HG02759 (cell line): ENCODE results near the gene KSR2.
"Not testable (repeated sequence)": the region's sequence is repeated elsewhere in the genome, so short reads cannot be mapped to it uniquely, and the experiment has no call there.

Experiments used
- ATAC-seq: cut with Tn5 transposase; IDR thresholded peaks from one replicate; pipeline ENCODE4 v1.9.1; 2021; ENCODE audit warnings: mild to moderate bottlenecking, moderate library complexity; ENCODE audit not compliant: unreplicated experiment

Gene KSR2

GRCh38 chr12:117968826-117969659 lies at the start of gene KSR2:
Gene KSR2, minus strand, starts transcription at chr12:117968990. Its CDS starts 735 bp downstream, at chr12:117968255.
- ATAC-seq: peak; percentile 71

DNA sequence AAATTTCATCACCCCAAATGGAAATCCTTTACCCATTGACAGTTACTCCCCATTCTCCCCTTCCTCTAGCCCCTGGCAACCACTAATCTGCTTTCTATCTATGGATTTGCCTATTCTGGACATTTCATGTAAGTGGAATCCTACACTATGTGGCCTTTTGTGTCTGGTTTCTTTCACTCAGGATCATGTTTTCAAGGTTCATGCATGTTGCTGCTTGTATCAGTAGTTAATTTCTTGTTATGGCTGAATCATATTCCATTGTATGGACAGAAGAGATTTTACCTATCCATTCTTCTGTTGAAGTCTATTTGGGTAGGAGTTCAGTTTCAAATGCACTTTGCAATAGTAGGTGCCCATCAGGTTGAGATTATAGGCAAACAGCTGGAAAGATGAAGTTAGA lies 49.1 kb upstream of the KSR2 start:
- no peak for ATAC-seq

DNA sequence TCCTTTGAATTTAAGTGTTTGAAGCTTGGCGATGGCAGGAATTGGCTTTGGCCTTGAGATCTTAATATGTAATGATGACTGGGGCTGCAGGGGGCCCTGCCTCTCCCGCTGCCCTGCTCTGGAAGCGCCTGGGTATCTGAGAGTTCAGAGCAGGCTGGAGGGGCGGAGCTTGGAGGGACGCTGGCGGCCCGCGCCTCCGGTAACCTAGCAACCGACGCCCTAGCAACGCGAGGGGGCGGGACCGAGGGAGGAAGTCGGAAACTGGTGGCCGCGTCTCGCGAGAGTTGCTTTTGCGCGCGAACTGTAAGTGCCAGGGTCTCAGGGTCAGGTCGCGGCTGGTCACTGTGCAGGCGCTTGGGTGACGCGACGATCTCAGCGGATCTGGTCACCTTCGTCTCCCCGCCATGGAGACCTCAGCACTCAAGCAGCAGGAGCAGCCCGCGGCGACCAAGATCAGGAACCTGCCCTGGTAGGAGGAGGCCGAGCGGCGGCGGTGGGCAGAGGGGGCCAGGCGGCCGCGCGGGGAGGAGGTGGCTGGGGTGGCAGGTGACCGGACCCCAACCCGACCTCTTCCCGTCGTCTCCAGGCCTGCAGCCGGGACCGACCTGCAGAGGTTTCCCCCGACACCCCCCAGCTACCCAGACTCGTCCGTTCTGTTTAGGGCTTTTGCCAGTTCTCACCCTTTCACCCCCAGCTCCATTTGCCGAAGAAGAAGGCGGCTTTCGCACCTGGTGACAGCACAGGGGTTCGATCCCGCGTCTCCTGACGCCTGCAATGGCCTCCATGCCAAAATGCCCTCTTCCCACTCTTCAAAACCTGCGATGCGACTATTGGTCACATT lies 47.9 kb upstream of the KSR2 start, which contains the start of gene RFC5:
Gene RFC5, plus strand, starts transcription at position 280 of the 841 bp plus-strand sequence. Its CDS starts 125 bp downstream, at position 405.
- peak; percentile 97 for ATAC-seq

DNA sequence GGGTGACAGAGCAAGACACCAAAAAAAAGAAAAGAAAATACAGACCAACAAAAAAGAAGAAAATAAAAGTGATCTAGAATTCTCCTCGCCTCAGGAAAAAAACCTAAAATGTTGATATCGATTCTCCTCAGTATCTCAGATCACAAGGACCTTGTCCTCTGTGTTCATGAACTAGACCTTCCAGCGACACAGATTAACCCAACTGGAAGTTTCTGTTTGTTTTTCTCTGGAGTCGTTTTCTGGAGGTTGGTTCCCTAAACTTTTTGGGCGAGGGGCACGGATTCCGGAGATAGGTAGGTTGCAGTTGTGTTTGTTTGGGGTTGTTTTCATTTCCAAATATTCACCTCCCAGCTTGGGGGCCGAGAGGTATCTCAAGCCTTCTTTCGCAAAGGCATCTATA lies 47.2 kb upstream of the KSR2 start:
- no peak for ATAC-seq

DNA sequence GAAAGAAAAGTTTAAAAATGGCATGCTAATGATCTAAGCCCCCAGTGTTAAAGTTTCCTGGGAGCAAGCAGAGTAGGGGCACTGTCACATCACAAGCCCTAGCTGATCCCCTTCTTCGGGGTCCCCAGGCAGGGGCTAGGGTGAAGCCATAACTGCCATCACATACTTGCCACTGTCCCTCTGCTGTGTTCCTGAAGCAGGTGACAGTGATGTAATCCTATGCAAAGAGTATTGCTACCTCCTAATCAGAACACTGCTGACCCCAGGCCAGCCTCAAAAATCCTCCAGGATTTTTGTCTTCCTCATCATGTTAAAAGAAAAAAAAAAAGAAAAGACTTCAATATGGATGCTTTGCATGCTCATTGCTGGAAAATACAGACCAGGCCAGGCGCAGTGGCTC lies 46.5 kb upstream of the KSR2 start:
- ATAC-seq: no peak

DNA sequence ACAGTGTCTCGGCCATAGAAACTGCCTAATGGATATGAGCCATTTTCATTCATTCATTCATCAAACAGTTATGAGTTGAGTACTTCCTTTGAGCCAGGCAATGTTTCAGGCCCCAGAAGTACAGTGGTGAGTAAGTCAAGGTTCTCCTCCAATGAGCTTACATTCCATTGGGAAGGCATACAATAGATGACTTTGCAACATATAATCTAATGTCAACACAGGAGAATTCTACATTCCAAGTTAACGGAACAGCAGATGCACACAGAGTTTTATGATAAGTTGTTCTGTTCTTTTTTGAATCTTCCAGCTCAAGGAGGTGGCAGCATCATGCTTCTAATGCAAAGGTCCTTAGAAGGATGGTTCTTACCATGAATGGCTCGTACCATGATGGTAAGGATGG lies 44.5 kb upstream of the KSR2 start:
- ATAC-seq: no peak

DNA sequence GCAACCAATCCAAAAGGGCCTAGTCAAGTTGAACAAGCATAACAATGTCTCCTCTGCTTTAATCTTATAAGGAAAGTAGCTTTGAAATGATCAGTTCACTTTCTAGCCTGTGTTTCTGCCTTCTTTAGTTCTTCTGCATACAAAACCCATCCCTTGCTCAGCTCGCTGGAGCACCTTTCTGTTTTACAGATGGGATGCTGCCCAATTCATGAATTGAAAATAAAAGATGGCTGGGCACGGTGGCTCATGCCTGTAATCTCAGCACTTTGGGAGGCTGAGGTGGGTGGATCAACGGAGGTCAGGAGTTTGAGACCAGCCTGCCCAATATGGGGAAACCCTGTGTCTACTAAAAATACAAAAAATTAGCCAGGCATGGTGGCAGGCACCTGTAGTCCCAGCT lies 43.2 kb upstream of the KSR2 start:
- ATAC-seq: no peak

DNA sequence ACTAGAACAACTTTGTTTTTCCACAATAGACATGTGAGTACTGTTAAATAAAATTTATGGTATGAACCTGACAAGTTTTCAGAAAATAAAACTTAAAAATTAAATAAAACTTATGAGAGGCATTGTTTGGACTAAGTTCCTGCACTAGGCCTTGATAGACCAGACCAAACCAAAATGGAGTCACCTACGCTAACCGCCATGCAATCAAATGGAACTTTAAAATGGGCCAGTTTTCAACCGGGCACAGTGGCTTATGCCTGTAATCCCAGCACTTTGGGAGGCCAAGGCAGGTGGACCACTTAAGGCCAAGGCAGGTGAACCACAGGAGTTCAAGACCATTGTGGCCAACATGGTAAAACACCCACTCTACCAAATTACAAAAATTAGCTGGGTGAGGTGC lies 42.6 kb upstream of the KSR2 start:
- no peak for ATAC-seq

DNA sequence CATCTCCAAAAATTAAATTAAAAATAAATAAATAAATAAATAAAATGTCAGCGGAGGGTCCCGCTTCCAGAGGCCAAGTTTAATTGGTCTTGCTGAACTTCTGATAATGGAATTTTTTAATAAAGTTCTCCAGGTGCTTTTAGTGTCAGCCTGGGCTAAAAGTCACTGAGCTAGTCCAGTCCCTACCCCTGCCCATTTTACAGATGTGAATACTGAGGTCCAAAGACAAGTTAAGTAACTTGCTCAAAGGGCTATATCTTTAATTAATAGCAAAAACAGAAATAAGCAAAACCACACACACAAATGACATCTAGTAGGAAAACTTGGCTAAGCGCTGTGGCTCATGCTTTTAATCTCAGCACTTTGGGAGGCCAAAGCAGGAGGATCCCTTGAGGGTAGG lies 42.1 kb upstream of the KSR2 start:
- ATAC-seq: no peak

- ATAC-seq: not testable (repeated sequence)
Measured at GRCh38 chr12:117999806-118000205, 31.0 kb upstream of the KSR2 start.

DNA sequence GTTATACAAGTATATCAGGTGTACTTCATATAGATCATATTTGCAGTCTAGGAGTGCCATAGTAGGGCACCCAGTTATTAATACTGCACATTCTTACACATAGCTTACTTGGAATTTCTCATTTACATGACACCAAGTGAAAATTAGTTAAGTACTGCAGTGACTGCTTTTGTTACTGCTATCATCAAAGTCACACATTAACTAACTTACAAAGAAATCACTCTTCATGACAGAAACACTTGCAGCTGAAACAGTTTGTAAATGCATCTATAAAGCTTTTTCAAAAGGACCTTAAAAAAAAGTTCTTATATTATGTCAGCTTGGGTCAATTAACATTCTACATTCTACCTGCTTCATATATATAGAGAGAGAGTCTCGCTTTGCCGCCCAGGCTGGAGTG lies 29.9 kb upstream of the KSR2 start:
- no peak for ATAC-seq

GRCh38 chr12:117994551-117995438 lies 26.0 kb upstream of the KSR2 start:
- no peak for ATAC-seq

- ATAC-seq: no peak
Measured at GRCh38 chr12:117986705-117987469, 18.1 kb upstream of the KSR2 start.

GRCh38 chr12:117985182-117985581 lies 16.4 kb upstream of the KSR2 start:
- ATAC-seq: no peak

DNA sequence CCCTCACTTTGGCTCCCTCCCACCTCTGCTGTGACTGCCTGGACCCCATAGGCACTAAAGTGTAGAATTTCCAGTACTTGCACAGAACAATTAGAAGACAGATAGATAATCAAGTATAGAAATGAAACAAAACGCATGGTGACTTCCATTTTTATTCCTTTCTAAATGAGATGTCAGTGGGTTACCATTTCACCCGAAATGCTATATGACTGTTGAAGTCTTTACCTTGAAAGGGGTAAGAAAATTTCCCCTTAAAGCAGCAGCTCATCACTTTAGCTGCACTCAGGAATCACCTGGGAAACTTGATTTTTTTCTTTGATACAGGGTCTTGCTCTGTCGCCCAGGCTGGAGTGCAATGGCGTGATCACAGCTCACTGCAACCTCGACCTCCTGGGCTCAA lies 12.5 kb upstream of the KSR2 start:
- ATAC-seq: no peak

- no peak for ATAC-seq
Measured at GRCh38 chr12:117980616-117981015, 11.8 kb upstream of the KSR2 start.

GRCh38 chr12:117977373-117977772 lies 8.6 kb upstream of the KSR2 start:
- no peak for ATAC-seq

- ATAC-seq: no peak
Measured at GRCh38 chr12:117975006-117975405, 6.2 kb upstream of the KSR2 start.

DNA sequence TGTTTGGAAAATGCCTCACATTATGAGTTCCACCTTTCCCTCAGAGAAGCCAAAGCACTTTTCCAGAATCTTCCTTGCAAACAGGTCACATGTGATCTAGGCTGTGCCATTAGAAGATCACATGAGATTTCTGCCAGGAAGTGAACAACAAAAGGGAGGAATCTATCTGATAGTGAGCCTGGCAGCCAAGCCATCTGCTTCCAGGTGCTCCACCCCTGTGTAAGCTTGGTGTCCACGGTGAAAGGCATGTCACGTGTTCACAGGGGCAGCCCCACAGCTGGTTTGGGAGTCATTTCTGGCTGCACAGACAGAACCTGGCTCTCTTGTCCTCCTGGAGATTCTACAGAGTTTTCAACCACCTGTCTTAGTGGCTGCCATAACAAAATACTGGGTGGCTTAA lies 3.5 kb upstream of the KSR2 start:
- no peak for ATAC-seq

DNA sequence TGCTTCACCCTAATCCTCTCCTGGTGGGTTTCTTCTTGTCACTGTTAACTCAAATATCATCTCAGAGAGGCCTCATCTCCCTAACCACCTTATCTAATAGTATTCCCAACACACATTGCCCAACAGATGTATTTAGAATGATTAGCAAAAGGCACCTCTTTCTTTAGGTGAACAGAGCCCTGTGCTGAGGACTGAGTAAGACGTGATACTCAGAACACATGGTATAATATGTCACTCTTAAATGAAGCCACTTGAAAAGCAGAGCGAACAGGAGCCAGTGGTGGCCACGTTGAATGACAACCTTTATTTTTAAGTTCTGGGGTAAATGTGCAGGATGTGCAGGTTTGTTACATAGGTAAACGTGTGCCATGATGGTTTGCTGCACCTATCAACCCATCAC lies 1.5 kb upstream of the KSR2 start:
- ATAC-seq: no peak
